GM13977 (cell line): ENCODE results near the gene LOXL4.
A peak's percentile ranks its signal among the peaks of the same experiment; 100 is the strongest.

ENCODE experiments used
- DNase-seq: peaks from one replicate; pipeline ENCODE4 v3.0.0; 2012; ENCODE audit warnings: low spot score
- CTCF ChIP-seq: IDR thresholded peaks from 2 replicates; pipeline ENCODE4 v1.5.1; 2012; ENCODE audit warnings: mild to moderate bottlenecking, control low read depth; ENCODE audit not compliant: insufficient read depth; ENCODE audit errors: extremely low read depth, missing control alignments
- in situ Hi-C: fragments of 300-500 bp; cut with MboI; formaldehyde crosslinking; loops from one replicate; pipeline ENCODE4 v1.12.0; 2022; ENCODE audit warnings: low sequenced_read_pairs, low pct_unique_long_range_greater_than_20kb, mixed read lengths, inconsistent platforms; ENCODE audit not compliant: unreplicated experiment

The LOXL4 gene

DNA sequence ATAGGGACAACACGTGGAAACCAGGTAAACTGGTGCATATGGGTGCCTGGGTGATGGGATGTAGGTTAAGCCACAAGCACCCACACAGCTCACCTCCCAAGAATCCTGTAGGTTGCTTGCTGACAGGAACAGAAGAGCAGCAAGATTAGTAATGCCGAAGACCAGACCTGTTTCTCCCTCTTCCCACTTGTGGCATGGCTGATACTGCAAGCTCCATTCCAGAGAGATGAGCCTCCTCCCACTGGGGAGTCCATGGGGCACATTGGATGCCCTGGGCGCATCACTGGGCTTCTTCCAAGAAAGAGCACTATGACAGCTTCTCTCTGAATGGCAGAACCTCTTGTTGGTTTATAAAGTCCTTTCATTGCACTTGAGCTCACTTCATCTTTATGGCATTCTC, 44.4 kb upstream of the LOXL4 start:
- in situ Hi-C loops, result loop anchor here (25.0 kb wide), 1 partner anchor 400 kb away; no protein-coding TSS in a partner anchor
- no peak for DNase-seq
- no peak for TF ChIP-seq CTCF

- TF ChIP-seq CTCF, result no peak
- no peak for DNase-seq
- in situ Hi-C loops, result loop anchor here (25.0 kb wide), 1 partner anchor 398 kb away; no protein-coding TSS in a partner anchor
Measured at GRCh38 chr10:98310701-98311100, 42.7 kb upstream of the LOXL4 start.

GRCh38 chr10:98309366-98310355, 41.7 kb upstream of the LOXL4 start:
- in situ Hi-C loops, result loop anchor here (25.0 kb wide), 1 partner anchor 397 kb away; no protein-coding TSS in a partner anchor
- DNase-seq, result peak; percentile 65
- peak; percentile 72 for TF ChIP-seq CTCF

DNA sequence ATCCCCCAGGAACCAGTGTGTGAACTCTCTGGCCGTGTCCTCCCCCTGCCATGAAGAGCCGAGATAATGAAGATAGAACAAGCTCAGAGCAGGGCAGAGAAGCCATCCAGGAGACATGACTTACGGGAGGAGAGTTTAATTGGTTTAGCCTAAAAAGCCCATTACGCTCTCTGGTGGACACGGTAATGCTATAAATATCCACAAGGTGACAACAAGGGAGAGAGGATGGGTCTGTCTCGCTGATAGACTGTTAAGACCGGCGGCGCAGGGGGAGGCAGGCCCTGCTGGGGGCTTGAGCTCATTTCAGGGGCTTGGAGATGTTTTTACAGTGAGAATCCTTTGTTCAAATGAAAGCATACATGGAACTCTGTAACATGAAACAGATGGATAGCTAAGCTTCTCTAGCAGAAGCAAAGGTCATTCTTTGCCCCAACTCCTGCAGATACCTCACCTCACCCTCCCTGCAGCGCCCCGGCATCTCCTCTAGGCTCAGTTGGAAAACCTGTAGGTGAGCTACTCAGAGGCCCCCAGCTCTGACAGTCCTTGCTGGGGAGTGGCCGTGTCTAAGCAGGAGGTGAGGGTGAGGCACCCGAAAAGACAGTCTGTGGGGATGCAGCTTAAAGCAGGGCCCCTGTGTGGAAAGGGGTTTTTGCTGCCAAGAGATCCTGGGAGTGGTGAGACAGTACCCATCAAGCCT, 40.8 kb upstream of the LOXL4 start:
- TF ChIP-seq CTCF, result no peak
- in situ Hi-C loops, result loop anchor here (25.0 kb wide), 1 partner anchor 397 kb away; no protein-coding TSS in a partner anchor
- no peak for DNase-seq

- in situ Hi-C loops, result loop anchor here (25.0 kb wide), 1 partner anchor 396 kb away; no protein-coding TSS in a partner anchor
- no peak for TF ChIP-seq CTCF
Measured at GRCh38 chr10:98307916-98308541, 40.0 kb upstream of the LOXL4 start.

GRCh38 chr10:98306501-98306900, 38.5 kb upstream of the LOXL4 start:
- no peak for TF ChIP-seq CTCF
- in situ Hi-C loops, result loop anchor here (25.0 kb wide), 1 partner anchor 394 kb away; no protein-coding TSS in a partner anchor
- no peak for DNase-seq

More at GRCh38 chr10:98307916-98308541, 40.0 kb upstream of the LOXL4 start:
- DNase-seq, result no peak
